ENCODE measurements around the gene GIGYF2. TPM values are rescaled to one million over a fixed set of nuclear protein-coding genes. Genes with fewer than 3 reads are reported as not detected.

The GIGYF2 gene
- total RNA-seq, 1 experiment from 2014 or later: 60.6 TPM

DNA sequence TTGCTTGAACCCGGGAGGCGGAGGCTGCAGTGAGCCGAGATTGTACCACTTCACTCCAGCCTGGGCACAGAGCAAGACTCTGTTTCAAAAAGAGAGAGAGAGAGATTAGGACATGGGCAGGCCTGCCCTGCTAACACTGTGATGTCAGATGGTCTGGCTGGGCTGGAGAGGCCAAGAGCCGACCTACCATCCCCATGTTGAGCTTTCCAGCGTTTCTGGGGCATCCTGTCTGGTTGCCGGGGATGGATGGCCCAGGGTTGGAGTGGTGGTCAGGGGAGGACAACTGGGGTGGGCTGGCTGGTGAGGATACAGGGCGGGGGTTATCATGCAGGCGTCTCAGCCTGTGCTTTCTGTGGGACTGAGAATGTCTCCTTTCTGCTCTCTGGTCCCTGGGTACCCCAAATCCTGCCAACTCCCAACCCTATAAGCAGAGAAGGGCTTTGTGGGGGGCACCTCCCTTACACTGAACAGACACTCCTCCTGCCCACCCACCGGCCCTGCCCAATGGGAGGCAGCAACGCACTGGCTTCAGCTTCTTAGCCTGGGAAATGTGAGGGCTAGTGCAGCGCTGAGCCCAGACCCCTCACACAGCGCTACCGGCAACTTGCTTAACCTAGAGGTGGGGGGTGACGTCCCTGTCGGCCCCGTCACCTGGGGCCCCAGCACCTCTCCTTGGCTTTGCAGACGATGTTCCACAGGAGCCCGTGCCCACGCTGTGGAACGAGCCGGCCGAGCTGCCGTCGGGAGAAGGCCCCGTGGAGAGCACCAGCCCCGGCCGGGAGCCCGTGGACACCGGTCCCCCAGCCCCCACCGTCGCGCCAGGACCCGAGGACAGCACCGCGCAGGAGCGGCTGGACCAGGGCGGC lies 178.4 kb downstream of the GIGYF2 start:
- ATAC-seq (no peak), DNase-seq (ENCODE audit: low read depth, low spot score) (no peak)
- Histone ChIP-seq H3K79me2 (ENCODE audit: insufficient read depth, low read length) (no peaks in the 10 kb centered on the region), H3K9ac (ENCODE audit: low read length) (no peak overlapping the region), H3K4me3 (replicated peaks in 1 of 2; ENCODE audit: low read depth in 1 of 2, low read length in 2 of 2) (no peak overlapping the region), H3K36me3 (ENCODE audit: control insufficient read depth in 1 of 2, insufficient read depth in 2 of 2, low read length in 2 of 2) (0 out of 4 replicates have a peak, but pooled peaks cover 0 to 6% of the 10 kb centered on the region in 2 experiments), H3K27ac (ENCODE audit: low read depth, low read length) (no peak overlapping the region), H3K9me2 (ENCODE audit: insufficient read depth) (no peaks in the 10 kb centered on the region), H4K20me1 (ENCODE audit: insufficient read depth) (no peaks in the 10 kb centered on the region), H3K27me3 (ENCODE audit: insufficient read depth, low read length) (no peaks in the 10 kb centered on the region), H2AFZ (ENCODE audit: low read depth, low read length, poor library complexity, severe bottlenecking) (no peak overlapping the region), H3K9me3 (ENCODE audit: control insufficient read depth in 1 of 2, insufficient read depth in 1 of 2, low read depth in 1 of 2, low read length in 2 of 2) (no peaks in the 10 kb centered on the region), H3K4me2 (ENCODE audit: low read length) (no peak overlapping the region), H3K4me1 (ENCODE audit: control insufficient read depth in 1 of 2, insufficient read depth in 2 of 2, low read length in 2 of 2) (no peaks in the 10 kb centered on the region)
- ChIA-PET CTCF (no interaction called here), POLR2A (no interaction called here), RAD21 (ENCODE audit: low non-redundant PET in 1 of 2, low total read pairs in 2 of 2, uncharacterized antibody in 2 of 2, unreplicated experiment in 2 of 2) (no interaction called here)
- no peak for TF ChIP-seq YY1 (IDR thresholded peaks at IDR 0.05; ENCODE audit: extremely low read depth, insufficient replicate concordance, low read depth, low read length)
- no peak for TF ChIP-seq SP1 (IDR thresholded peaks at IDR 0.05; ENCODE audit: low read depth)
- no peak for TF ChIP-seq RAD21 (IDR thresholded peaks at IDR 0.05; ENCODE audit: low read depth)
- no peak for TF ChIP-seq FOSL1 (IDR thresholded peaks at IDR 0.05; ENCODE audit: low read depth)
- no peak for TF ChIP-seq EZH2phosphoT487 (IDR thresholded peaks at IDR 0.05; ENCODE audit: borderline replicate concordance)
- TF ChIP-seq, protein P1, sequence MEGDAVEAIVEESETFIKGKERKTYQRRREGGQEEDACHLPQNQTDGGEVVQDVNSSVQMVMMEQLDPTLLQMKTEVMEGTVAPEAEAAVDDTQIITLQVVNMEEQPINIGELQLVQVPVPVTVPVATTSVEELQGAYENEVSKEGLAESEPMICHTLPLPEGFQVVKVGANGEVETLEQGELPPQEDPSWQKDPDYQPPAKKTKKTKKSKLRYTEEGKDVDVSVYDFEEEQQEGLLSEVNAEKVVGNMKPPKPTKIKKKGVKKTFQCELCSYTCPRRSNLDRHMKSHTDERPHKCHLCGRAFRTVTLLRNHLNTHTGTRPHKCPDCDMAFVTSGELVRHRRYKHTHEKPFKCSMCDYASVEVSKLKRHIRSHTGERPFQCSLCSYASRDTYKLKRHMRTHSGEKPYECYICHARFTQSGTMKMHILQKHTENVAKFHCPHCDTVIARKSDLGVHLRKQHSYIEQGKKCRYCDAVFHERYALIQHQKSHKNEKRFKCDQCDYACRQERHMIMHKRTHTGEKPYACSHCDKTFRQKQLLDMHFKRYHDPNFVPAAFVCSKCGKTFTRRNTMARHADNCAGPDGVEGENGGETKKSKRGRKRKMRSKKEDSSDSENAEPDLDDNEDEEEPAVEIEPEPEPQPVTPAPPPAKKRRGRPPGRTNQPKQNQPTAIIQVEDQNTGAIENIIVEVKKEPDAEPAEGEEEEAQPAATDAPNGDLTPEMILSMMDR (IDR thresholded peaks at IDR 0.05 in 2 of 3, conservative IDR thresholded peaks at IDR 0.05 in 1 of 3; ENCODE audit: borderline replicate concordance in 1 of 3, insufficient read depth in 1 of 3, low read depth in 2 of 3, low read length in 2 of 3): no peak
- TF ChIP-seq CEBPB (IDR thresholded peaks at IDR 0.05; ENCODE audit: low read depth): no peak
- TF ChIP-seq POLR2A (IDR thresholded peaks at IDR 0.05; ENCODE audit: borderline replicate concordance, extremely low read depth, insufficient read depth, insufficient read length): no peak
- BruUV-seq (replicated peaks): no TSS peak
- intact Hi-C loops (cut with micrococcal nuclease): no loop called here

Measured in HCT116 (cell line).